22Rv1 (cell line): ENCODE measurements around the gene DPH1.

Experiments
- H3K27ac ChIP-seq: fragments of 450-650 bp; 2 replicates; pipeline ENCODE4 v1.5.1; 2017
- ZFX ChIP-seq: fragments of 450-650 bp; IDR thresholded peaks from 2 replicates; pipeline ENCODE4 v1.6.1; 2017; ENCODE audit warnings: antibody characterized with exemption, borderline replicate concordance
- TF ChIP-seq, protein P1 (sequence below): fragments of 450-650 bp; IDR thresholded peaks from 2 replicates; pipeline ENCODE4 v1.5.1; 2017; ENCODE audit warnings: mild to moderate bottlenecking

Gene DPH1

GRCh38 chr17:2057760-2058585 is 28.0 kb downstream of the DPH1 start:
- no peak overlapping the region for H3K27ac ChIP-seq
- no peak for TF ChIP-seq ZFX
- TF ChIP-seq, protein P1, sequence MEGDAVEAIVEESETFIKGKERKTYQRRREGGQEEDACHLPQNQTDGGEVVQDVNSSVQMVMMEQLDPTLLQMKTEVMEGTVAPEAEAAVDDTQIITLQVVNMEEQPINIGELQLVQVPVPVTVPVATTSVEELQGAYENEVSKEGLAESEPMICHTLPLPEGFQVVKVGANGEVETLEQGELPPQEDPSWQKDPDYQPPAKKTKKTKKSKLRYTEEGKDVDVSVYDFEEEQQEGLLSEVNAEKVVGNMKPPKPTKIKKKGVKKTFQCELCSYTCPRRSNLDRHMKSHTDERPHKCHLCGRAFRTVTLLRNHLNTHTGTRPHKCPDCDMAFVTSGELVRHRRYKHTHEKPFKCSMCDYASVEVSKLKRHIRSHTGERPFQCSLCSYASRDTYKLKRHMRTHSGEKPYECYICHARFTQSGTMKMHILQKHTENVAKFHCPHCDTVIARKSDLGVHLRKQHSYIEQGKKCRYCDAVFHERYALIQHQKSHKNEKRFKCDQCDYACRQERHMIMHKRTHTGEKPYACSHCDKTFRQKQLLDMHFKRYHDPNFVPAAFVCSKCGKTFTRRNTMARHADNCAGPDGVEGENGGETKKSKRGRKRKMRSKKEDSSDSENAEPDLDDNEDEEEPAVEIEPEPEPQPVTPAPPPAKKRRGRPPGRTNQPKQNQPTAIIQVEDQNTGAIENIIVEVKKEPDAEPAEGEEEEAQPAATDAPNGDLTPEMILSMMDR, result no peak

DNA sequence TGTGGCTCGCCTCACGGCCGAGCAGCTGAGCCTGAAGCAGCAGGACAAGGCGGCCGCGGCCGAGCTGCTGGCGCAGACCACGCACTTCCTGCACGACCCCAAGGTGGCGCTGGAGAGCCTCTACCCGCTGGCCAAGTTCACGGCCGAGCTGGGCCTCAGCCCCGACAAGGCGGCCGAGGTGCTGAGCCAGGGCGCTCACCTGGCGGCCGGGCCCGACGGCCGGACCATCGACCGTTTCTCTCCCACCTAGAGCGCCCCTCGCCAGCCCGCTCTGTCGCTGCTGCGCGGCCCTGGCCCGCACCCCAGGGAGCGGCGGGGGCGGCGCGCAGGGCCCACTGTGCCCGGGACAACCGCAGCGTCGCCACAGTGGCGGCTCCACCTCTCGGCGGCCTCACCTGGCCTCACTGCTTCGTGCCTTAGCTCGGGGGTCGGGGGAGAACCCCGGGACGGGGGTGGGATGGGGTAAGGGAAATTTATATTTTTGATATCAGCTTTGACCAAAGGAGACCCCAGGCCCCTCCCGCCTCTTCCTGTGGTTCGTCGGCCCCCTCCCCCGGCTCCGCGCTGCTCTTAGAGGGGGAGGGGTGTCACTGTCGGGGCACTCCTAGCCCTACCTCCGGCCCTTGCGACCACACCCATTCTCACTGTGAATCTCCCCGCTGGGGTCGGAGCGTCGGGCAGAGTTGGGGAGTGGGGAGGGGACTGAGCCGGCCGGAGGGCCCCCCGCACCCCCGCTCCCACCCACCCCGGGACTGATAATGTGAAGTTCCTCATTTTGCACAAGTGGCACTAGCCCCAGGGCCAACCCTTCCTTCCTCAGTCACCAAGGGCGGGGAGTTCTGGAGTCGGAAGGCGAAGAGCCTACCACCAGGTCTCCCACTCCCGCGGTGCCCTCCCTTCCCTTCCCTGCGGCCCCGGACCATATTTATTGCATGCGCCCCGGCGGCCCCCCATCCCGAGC is 28.9 kb downstream of the DPH1 start:
- TF ChIP-seq, protein P1, result peak; percentile 91
- TF ChIP-seq ZFX, result no peak
- H3K27ac ChIP-seq, result no peak overlapping the region

- TF ChIP-seq, protein P1, result no peak
Measured at GRCh38 chr17:2059547-2060384, 29.8 kb downstream of the DPH1 start.

GRCh38 chr17:2060385-2060658 is 30.4 kb downstream of the DPH1 start:
- no peak overlapping the region for H3K27ac ChIP-seq

More at GRCh38 chr17:2059547-2060384, 29.8 kb downstream of the DPH1 start:
- no peak overlapping the region for H3K27ac ChIP-seq

DNA sequence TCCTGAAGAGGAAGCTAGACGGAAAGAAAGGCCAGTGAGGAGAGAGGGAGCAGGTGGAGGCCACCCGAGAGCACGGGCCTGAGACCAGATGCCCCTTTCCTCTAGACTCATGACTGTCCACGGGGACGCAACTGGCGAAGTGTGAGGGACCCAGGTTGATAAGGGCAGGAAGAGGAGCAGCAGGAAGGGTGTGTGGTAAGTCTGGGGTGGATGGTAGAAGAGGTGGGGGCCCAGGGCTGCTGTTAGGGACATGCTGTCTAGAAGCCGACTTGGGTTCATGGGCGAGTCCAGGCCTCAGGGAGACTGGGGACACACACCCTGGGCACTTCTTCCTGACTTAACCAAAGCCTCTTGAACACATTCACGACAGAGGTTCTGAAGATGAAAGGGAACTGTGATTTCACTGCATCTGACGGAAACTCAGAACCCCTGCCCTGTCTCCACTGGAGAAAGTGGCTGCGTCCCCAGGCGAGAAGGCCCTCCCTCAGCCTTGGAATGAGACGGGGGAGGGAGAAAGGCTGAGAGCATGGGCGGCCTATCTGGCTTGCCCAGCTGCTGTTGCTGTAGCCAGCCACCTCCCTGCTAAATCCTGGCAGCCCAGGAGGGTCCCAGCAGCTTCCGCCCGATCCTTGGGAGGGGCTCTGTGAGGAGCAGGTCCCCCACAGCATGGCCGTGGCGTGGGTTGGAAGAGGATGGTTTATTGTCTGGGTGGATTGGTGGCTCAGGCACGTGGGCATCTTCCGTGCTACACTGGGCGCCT is 30.9 kb downstream of the DPH1 start:
- TF ChIP-seq ZFX, result no peak
- TF ChIP-seq, protein P1, result no peak
- H3K27ac ChIP-seq, result no peak overlapping the region

More at GRCh38 chr17:2060385-2060658, 30.4 kb downstream of the DPH1 start:
- TF ChIP-seq, protein P1, result no peak
- no peak for TF ChIP-seq ZFX

DNA sequence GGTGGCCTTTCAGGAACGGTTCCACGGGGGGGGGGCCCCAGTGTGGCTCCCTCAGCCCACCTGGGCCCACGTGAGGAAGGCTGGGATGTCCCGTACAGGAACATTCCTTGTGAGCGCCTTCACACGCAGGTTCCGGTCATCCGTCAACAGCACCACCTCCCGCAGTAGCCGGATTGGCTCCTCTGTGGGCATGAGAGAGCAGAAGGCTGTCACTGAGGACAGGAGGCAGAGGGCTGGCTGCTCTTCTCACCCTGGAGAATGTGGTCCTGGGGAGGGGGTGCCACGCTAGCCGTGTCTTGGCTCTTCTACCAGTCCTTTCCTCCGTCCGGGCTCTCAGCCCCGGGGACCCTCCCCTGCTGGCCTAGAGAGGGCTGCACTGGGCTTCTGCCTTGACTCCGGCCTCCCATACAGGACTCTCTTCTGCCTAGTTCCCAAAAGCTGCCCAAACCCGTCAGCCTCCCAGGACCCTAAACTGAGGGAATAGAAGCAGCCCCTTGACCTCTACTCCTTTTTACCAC is 31.5 kb downstream of the DPH1 start:
- H3K27ac ChIP-seq, result no peak overlapping the region
- TF ChIP-seq, protein P1, result no peak
- no peak for TF ChIP-seq ZFX
